LNCaP clone FGC (cell line): Measurements from ENCODE around the gene ZNF747.

Experiments
- DNase-seq: peaks from one replicate; pipeline ENCODE4 v3.0.0-alpha.2; 2011; ENCODE audit warnings: low read depth
- H3K4me3 ChIP-seq: 2 replicates; pipeline ENCODE4 v1.5.1; 2011; ENCODE audit warnings: mild to moderate bottlenecking, low read depth, low read length, control low read depth
- TF ChIP-seq, protein P1 (sequence below): IDR thresholded peaks from 2 replicates; pipeline ENCODE4 v1.5.1; 2012; ENCODE audit warnings: mild to moderate bottlenecking; ENCODE audit not compliant: control insufficient read depth, insufficient read depth; ENCODE audit errors: extremely low read depth

ZNF747 gene

DNA sequence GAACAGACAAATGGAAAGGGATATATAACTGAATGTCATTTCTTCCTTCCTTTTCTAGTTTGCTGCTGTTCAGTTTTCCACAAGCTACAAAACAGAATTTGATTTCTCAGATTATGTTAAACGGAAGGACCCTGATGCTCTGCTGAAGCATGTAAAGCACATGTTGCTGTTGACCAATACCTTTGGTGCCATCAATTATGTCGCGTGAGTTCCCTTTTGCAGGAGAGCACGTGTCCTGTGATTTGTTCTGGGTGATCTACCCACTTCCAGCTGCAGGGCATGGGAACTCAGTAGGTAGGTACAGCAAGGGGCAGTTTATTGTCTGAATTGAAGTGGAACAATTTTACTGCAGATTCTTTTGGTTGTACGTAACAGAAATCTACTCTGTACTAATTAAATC is 53.3 kb downstream of the ZNF747 start:
- H3K4me3 ChIP-seq = no peak overlapping the region
- no peak for DNase-seq
- TF ChIP-seq, protein P1, sequence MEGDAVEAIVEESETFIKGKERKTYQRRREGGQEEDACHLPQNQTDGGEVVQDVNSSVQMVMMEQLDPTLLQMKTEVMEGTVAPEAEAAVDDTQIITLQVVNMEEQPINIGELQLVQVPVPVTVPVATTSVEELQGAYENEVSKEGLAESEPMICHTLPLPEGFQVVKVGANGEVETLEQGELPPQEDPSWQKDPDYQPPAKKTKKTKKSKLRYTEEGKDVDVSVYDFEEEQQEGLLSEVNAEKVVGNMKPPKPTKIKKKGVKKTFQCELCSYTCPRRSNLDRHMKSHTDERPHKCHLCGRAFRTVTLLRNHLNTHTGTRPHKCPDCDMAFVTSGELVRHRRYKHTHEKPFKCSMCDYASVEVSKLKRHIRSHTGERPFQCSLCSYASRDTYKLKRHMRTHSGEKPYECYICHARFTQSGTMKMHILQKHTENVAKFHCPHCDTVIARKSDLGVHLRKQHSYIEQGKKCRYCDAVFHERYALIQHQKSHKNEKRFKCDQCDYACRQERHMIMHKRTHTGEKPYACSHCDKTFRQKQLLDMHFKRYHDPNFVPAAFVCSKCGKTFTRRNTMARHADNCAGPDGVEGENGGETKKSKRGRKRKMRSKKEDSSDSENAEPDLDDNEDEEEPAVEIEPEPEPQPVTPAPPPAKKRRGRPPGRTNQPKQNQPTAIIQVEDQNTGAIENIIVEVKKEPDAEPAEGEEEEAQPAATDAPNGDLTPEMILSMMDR = no peak
